ENCODE data around the gene MYG1.

The MYG1 gene

DNA sequence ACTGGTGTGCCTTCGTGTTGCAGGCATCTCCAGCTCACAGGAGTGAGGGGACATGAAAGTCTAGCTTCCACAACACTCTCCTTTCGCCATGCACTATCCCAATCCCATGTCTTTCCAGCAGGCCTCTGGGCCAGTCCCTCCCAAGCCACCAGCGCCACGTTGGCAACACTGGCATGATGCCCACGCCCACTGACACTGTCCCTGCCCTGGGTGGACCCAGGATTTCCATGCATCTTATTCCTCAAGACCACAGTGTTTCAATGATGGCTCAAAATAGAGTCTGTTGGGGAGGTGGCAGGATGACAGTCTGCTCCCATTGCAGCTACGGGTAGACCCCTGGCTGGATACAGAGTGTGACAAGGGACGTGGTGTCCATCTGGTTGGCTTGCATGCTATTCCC, 34.4 kb downstream of the MYG1 start:
- no peak overlapping the region for H3K4me3 ChIP-seq (ENCODE audit: low read depth, low read length)
- peaks cover 22% of the 10 kb centered on the region for H3K4me1 ChIP-seq
- no peak for DNase-seq
- no peaks in the 10 kb centered on the region for H3K27me3 ChIP-seq
- H3K9me3 ChIP-seq: no peaks in the 10 kb centered on the region
- no peaks in the 10 kb centered on the region for H3K36me3 ChIP-seq
- TF ChIP-seq CTCF (IDR thresholded peaks at IDR 0.05; ENCODE audit: low read depth, low read length): no peak

GRCh38 chr12:53334822-53335221, 35.3 kb downstream of the MYG1 start:
- DNase-seq: no peak
- no peak for TF ChIP-seq CTCF (IDR thresholded peaks at IDR 0.05; ENCODE audit: low read depth, low read length)
- Histone ChIP-seq H3K4me3 (ENCODE audit: low read depth, low read length) (no peak overlapping the region), H3K27me3 (no peaks in the 10 kb centered on the region), H3K36me3 (no peaks in the 10 kb centered on the region), H3K4me1 (peaks cover 27% of the 10 kb centered on the region), H3K9me3 (no peaks in the 10 kb centered on the region)

DNA sequence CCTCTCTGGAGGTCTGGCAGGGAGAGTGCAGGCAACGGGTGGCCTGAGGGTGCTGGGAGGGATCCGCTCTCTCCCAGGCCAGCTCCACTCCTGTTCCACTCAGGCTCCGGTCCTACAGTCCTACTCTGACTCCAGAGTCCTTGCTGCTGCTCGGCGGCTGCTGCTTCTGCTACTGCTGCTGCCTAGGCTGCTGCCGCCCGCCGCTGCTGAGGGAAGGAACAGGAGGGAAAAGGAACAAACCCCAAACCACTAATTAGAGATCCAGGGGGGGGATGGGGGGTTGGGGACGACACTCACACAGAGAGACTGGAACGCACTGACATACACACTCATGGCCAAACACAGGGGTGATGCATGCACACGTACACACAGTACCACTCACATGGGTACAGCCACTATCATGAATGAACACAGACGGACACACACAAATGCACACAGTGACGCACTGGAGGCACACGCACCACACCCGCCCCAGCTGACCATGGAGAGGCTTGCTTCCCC, 36.7 kb downstream of the MYG1 start, which contains the start of gene SP7:
Gene SP7 (minus strand): TSS at position 174 of the 501 bp plus-strand sequence. CDS start 708 bp downstream, outside the sequence.
- no peaks in the 10 kb centered on the region for H3K27me3 ChIP-seq
- no peak within 1 kb of the TSS for H3K4me3 ChIP-seq (ENCODE audit: low read depth, low read length)
- peaks cover 27% of the 10 kb centered on the region for H3K4me1 ChIP-seq
- no peaks in the 10 kb centered on the region for H3K9me3 ChIP-seq
- H3K36me3 ChIP-seq: no peaks in the 10 kb centered on the region
- no peak for TF ChIP-seq CTCF (IDR thresholded peaks at IDR 0.05; ENCODE audit: low read depth, low read length)
- peak; percentile 43 for DNase-seq

- peaks cover 27% of the 10 kb centered on the region for H3K4me1 ChIP-seq
- H3K27me3 ChIP-seq: no peaks in the 10 kb centered on the region
- no peak for TF ChIP-seq CTCF (IDR thresholded peaks at IDR 0.05; ENCODE audit: low read depth, low read length)
- H3K4me3 ChIP-seq (ENCODE audit: low read depth, low read length): no peak overlapping the region
- H3K36me3 ChIP-seq: no peaks in the 10 kb centered on the region
- no peaks in the 10 kb centered on the region for H3K9me3 ChIP-seq
- DNase-seq: no peak
Observed at GRCh38 chr12:53338017-53338416, 38.5 kb downstream of the MYG1 start.

DNA sequence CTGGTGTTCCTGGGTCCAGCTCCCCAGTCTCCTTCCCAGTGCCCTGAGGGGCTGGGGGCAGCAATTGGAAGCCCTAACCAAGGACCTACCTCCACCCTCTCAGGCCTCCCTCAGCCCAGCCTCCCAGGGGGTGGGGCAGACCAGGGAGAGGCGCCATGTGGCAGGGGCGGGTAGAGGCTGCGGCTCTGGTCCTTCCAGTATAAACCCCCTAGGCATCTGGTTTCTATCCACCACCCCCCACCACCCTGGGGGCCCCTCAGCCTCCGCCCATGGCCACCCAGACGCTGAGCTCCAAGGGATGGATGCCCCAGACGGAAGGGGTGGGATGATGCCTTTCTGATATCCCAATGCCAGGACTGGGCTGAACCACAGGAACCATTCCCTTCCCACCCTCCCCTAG, 39.4 kb downstream of the MYG1 start:
- Histone ChIP-seq H3K4me1 (peaks cover 27% of the 10 kb centered on the region), H3K4me3 (ENCODE audit: low read depth, low read length) (peak overlapping the region; percentile 12; the same call in 1 of the 2 replicates), H3K36me3 (no peaks in the 10 kb centered on the region), H3K9me3 (no peaks in the 10 kb centered on the region), H3K27me3 (no peaks in the 10 kb centered on the region)
- DNase-seq: peak; percentile 87
- TF ChIP-seq CTCF (IDR thresholded peaks at IDR 0.05; ENCODE audit: low read depth, low read length): no peak

DNA sequence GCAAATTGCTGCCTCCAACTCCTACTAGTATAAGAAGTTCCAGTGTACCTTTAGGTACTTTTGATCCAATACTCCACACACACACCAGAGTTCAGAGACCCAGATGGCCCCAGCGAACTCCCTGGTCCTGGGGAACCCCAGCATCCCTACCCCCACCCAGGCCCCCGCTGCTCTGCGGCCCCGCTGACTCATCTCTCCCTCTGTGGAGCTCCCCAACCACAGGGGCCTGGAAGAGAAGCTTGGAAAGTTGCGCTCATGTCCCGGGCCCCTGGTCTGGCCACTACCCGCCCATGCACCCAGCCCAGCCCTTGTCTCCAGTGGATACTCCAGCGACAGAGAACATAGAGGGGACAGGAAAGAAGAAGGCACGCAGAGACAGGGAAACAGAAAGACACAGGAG, 40.9 kb downstream of the MYG1 start:
- Histone ChIP-seq H3K36me3 (no peaks in the 10 kb centered on the region), H3K4me1 (peaks cover 34% of the 10 kb centered on the region), H3K9me3 (no peaks in the 10 kb centered on the region)

More for the DNA sequence above, 40.9 kb downstream of the MYG1 start:
- H3K27me3 ChIP-seq: no peaks in the 10 kb centered on the region
- no peak for DNase-seq
- no peak for TF ChIP-seq CTCF (IDR thresholded peaks at IDR 0.05; ENCODE audit: low read depth, low read length)
- H3K4me3 ChIP-seq (ENCODE audit: low read depth, low read length): no peak overlapping the region

Data from BE2C (cell line).